VCaP (cell line): ENCODE data around the gene VSX1.

ENCODE experiments used
- H3K27ac ChIP-seq: fragments of 450-650 bp; 2 replicates; pipeline ENCODE4 v1.5.1; 2017
- TF ChIP-seq, protein P1 (sequence below): fragments of 450-650 bp; conservative IDR thresholded peaks from 2 replicates; pipeline ENCODE4 v1.5.1; 2017; ENCODE audit warnings: mild to moderate bottlenecking, moderate library complexity

The VSX1 gene

DNA sequence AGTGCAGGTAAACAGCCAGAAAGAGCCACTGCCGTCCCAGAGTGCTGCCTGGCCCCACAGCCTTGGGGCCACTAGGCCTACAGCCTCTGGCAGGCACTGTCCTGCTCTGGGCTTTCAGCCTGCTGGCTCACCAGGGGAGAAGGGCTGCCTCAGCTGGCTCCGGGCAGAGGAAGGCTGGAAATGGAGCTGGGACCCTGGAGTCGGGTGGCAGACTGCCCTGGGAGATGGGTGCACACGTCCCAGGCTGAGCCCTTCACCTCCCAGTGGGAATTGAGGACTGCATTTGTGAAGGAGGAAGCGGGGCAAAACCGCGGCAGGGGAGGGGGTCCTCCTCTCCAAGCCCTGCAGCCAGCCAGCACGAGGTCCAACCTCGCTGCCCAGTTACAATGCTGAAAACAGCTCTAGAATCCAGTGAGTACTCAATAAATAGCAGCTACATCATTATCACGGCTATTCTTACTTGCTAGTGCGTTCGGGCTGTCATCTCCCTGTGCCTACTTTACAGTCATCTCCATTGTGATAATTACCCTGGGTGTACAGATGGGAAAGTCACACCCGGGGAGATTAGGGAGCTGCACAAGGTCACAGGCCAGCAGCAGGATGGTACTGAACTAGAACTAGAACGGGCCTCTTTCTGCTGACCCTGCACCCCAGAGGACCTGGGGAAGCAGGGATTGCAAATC, 37.1 kb downstream of the VSX1 start:
- TF ChIP-seq, protein P1, sequence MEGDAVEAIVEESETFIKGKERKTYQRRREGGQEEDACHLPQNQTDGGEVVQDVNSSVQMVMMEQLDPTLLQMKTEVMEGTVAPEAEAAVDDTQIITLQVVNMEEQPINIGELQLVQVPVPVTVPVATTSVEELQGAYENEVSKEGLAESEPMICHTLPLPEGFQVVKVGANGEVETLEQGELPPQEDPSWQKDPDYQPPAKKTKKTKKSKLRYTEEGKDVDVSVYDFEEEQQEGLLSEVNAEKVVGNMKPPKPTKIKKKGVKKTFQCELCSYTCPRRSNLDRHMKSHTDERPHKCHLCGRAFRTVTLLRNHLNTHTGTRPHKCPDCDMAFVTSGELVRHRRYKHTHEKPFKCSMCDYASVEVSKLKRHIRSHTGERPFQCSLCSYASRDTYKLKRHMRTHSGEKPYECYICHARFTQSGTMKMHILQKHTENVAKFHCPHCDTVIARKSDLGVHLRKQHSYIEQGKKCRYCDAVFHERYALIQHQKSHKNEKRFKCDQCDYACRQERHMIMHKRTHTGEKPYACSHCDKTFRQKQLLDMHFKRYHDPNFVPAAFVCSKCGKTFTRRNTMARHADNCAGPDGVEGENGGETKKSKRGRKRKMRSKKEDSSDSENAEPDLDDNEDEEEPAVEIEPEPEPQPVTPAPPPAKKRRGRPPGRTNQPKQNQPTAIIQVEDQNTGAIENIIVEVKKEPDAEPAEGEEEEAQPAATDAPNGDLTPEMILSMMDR, result no peak
- peak overlapping the region; percentile 99 for H3K27ac ChIP-seq

DNA sequence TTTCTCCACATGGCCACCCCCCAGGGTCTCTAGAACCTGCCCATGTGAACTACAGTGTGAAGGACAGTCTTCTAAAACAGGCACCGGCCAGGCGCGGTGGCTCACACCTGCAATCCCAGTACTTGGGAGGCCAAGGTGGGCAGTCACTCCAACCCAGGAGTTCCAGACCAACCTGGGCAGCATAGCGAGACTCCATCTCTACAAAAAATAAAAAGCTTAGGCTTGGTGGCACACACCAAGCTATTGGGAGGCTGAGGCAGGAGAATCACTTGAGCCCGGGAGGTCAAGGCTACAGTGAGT, 37.7 kb downstream of the VSX1 start:
- TF ChIP-seq, protein P1, result no peak
- peak overlapping the region; percentile 99 for H3K27ac ChIP-seq

DNA sequence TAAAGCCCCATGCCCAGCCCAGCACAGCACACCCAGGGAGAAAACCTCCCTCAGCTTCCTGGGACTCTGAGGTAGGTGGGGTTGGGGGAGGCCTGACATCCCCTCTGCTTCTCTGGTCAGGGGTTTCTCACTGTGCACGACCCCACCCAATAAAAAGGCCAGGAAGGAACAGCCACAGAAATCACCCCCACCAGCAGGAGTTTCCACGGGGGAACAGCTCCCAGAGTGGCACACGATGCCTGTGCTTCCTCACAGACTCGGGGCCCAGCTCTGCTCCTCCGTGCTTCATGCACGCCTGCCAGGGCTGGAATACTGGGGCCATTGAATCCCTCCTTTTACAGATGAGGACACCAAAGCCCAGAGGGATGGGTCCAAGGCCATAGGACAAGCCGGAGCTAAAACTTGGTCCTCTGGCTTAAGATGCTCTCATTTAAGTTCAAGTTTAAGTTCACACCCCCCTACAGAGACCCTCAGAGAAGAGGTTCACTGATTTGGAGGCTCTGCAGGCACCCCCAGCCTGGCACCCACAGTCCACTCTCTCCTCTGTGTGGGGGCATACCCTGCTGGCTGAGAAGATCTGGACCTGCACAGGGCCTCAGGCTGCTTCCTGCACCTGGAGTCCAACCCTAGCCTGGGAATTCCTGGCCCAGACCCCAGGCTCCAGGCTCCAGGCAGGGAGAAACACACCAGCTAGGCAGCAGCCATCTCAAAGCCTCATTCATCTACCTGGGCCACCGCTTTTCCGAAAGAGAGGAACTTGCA, 38.3 kb downstream of the VSX1 start:
- H3K27ac ChIP-seq, result peak overlapping the region; percentile 99
- TF ChIP-seq, protein P1, result no peak

DNA sequence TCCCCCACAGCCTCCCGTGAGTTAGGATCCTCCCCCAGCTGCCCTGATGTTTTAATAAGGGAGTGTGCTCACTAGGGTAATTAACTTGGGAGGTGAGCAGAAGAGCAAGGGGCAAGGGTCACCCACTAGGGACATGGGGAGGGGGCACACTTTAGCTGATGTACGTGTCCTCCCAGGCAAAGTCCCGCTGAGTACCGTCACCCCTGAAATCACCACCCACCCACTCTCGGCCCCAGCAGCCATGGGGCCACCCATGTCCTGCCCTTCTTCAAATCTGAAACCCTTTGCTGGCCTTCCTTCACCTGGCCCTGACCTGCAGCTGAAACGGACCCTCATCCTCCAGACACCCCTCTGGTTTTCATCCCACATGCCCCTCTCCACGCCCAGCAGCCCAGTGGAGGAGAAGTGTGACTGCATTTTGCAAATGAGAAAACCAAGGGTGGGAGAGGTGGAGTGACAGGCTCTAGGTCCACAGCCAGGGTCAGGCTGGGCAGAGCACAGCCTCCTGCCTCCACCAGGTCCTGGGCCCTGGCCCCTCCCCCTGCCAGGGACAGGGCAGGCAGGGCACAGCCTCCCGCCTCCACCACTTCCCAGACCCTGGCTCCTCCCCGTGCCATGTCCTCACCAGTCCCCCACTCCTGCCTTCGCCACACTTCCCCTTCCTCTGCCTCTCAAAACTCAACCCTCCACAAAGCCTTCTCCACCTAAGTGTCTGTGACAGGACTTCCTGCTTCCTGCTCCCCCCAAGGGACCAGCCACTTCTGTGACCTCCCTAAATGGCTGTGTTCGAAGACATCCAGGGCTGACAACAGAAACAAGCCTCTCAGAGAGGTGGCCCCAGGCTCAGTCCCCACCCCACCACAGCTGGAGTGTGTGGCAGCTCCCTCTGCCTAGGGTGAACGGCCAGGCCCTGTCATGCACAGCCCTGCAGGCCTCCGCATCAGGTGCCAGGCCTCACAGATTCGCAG, 39.1 kb downstream of the VSX1 start:
- peak overlapping the region; percentile 99 for H3K27ac ChIP-seq
- TF ChIP-seq, protein P1, result no peak

DNA sequence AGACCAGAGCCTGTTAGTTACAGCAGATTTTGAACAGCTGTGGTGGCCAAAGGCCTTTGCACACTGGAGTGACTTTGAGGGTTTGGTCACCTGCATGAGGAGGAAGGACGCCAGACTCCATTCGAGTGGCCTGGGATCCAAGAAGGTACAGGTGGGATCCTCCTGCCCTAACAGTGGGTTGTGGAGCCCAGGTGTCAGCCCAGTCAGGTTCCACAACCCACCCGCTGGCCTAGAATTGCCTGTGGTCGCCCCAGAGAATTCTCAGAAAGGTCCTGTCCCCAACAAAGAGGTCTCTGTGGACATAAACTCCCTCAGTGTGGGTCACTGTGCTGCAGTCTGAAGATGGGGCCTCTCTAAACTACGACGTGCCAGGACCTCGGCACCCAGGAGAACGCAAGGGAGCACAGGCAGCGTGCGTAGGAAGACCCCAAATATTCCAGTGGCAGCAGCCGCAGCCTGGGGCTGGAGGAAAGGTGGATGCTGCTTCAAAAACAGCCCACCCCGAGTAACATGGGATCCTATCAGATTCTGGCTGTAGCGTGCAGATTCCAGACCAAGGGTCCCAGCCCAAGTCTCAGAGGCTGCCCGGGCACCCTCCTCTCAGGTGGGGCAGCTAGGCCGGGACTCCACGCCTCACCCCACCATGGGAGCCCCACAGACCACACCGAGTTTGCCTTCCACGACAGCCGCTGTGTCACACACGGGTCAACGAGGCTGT, 40.0 kb downstream of the VSX1 start:
- TF ChIP-seq, protein P1, result no peak
- peak overlapping the region; percentile 99 for H3K27ac ChIP-seq

DNA sequence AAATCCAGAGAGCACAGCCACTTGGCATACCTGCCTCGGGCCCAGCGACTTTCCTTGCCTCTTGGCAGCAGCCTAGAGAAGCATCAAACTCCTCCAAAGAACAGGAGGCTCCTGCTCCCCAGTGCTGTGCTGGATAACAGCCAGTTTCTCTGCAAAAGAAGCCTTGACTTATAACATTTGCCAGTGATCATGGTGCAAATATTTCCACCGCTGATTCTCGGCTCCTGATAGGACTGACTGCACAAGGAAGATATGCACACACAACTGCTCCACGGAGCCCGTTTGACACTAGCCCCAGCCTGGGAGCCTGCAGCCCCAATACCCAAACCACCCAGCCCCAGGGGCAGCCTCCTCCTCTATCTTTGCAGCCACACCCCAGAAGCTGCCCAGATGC, 41.5 kb downstream of the VSX1 start:
- H3K27ac ChIP-seq, result peak overlapping the region; percentile 99
- TF ChIP-seq, protein P1, result no peak
